K562 treated with DMSO at 1 percent for 48 hours (cell line): ENCODE results near the gene B3GALNT1. TPM values are rescaled to one million over a fixed set of nuclear protein-coding genes. Genes with fewer than 3 reads are reported as not detected.

Experiments used
- total RNA-seq: library from RNA; unstranded; fragments of 300-600 nt; gene quantifications from 2 replicates; pipeline ENCODE4 v1.2.3, GENCODE V29; 2022; ENCODE audit warnings: low replicate concordance; ENCODE audit errors: extremely low read depth

B3GALNT1 gene, protein sequence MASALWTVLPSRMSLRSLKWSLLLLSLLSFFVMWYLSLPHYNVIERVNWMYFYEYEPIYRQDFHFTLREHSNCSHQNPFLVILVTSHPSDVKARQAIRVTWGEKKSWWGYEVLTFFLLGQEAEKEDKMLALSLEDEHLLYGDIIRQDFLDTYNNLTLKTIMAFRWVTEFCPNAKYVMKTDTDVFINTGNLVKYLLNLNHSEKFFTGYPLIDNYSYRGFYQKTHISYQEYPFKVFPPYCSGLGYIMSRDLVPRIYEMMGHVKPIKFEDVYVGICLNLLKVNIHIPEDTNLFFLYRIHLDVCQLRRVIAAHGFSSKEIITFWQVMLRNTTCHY
- total RNA-seq: not detected in 2 replicates

DNA sequence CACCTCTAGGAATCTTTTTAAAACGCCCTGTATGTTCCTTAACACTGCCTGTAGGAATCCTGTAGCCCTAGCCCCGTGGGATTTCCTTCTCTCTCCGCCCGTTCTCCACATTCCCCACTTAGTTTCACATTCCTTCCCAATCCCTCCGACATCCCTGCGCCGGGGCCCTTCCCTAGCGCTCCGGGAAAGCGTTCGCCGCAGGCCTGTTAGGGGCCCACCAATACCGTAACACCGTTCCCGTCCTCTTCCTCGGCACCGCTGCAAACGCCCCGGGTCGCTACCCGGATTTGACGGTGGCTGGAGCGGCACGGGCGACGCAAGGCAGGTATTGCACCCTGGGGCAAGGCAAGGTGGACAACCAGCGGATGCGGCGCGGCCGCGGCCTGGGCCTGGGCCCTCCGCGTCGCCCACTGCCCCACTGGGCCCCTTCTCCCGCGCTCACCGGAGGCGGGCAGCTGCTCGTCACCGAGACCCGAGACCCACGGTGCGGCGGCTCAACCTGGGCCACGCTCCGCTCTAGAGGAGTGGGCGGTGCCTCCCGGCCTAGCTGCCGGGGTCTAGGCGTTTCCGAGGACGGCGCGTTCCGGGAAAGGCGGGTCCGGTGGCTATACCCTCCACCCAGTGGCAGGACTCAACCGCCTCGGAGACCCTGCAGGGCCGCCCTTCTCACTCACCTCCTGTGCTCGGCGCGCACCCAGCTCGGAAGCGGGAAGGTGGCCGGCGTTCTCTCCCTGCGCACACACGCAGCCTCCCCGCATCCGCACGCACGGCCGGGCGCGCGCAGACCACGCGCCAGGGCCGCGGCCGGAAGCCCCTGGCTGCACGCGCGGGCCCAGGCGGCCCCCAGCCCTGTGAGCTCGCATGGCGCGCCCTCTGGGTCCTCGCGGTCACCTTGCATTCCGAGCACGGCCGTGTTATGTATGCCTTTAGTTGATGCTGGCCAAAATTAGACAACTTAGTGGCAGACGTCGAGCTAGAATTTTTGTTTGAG lies at the start of gene B3GALNT1:
B3GALNT1 (minus strand) TSS at position 789 of the 991 bp plus-strand sequence. CDS start 18,595 bp downstream, outside the sequence.

Other genes starting within 250 kb of the B3GALNT1 start
- gene NMD3, start 116.0 kb upstream of the B3GALNT1 start, total RNA-seq: not detected in 2 replicates